ENCODE measurements around the gene GRIK1. TPM values are rescaled to one million over a fixed set of nuclear protein-coding genes. Genes with fewer than 3 reads are reported as not detected.

GRIK1 gene
- total RNA-seq, 3 donors from 2014 or later = not detected

- no peak overlapping the region for H3K4me3 Mint-ChIP-seq
Measured at GRCh38 chr21:29642551-29643245, 297.1 kb downstream of the GRIK1 start.

GRCh38 chr21:29641635-29642550 is 297.9 kb downstream of the GRIK1 start:
- Mint-ChIP-seq H3K9me3 (no peaks in the 10 kb centered on the region), H3K36me3 (ENCODE audit: insufficient read depth) (peaks cover 1% of the 10 kb centered on the region), H3K4me3 (no peak overlapping the region), H3K27me3 (ENCODE audit: low read depth) (no peaks in the 10 kb centered on the region), H3K4me1 (ENCODE audit: low read depth) (peaks cover 2% of the 10 kb centered on the region)
- DNase-seq (no peak), ATAC-seq (no peak)

More at GRCh38 chr21:29642551-29643245, 297.1 kb downstream of the GRIK1 start:
- ATAC-seq (no peak), DNase-seq (no peak)
- Mint-ChIP-seq H3K4me1 (ENCODE audit: low read depth) (peaks cover 2% of the 10 kb centered on the region), H3K36me3 (ENCODE audit: insufficient read depth) (peaks cover 1% of the 10 kb centered on the region), H3K27me3 (ENCODE audit: low read depth) (no peaks in the 10 kb centered on the region), H3K9me3 (no peaks in the 10 kb centered on the region)

DNA sequence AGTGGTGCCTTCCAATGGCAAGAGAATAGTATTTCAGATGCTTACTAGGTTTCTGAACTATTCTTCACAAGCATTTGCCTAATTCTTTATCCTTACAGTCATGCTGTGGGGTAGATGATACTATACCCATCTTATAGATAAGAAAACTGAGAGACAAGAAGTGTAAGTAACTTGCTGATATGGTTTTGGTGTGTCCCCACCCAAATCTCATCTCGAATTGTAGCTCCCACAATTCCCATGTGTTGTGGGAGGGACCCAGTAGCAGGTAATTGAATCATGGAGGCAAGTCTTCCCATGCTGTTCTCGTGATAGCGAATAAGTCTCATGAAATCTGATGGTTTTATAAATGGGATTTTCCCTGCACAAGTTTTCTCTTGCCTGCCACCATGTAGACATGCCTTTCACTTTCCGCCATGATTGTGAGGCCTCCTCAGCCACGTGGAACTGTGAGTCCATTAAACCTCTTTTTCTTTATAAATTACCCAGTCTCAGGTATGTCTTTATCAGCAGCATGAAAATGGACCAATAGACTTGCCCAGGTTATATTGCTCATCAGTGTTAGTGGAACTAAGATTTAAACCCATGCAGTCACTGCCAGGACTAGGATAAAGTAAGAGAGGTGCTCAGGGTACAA is 298.7 kb downstream of the GRIK1 start:
- Mint-ChIP-seq H3K9me3 (no peaks in the 10 kb centered on the region), H3K4me1 (ENCODE audit: low read depth) (peaks cover 2% of the 10 kb centered on the region), H3K27me3 (ENCODE audit: low read depth) (no peaks in the 10 kb centered on the region), H3K36me3 (ENCODE audit: insufficient read depth) (peaks cover 1% of the 10 kb centered on the region), H3K4me3 (no peak overlapping the region)
- DNase-seq (no peak), ATAC-seq (no peak)

DNA sequence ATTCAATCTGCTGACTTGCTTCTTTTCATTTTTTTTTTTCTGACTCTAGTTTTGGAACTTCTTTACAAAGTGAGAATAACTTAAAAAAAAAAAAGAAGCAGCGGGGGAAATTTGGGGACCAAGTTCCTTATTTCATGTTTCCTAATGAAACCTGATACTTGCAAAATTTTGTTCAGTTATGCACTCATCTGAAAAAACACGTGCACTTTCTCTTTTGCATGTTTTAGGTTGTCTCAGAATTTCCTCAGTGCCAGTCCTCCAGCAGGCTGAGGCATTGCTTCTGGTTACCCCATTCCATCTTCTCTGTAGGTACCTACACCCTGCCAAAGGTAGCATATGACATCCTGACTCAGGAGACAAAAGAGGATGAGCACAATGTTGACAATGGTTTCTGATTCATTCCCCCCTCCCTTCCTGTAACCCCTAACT is 299.7 kb downstream of the GRIK1 start:
- Mint-ChIP-seq H3K36me3 (ENCODE audit: insufficient read depth) (peaks cover 1% of the 10 kb centered on the region), H3K4me1 (ENCODE audit: low read depth) (peaks cover 2% of the 10 kb centered on the region), H3K9me3 (no peaks in the 10 kb centered on the region), H3K4me3 (no peak overlapping the region), H3K27me3 (ENCODE audit: low read depth) (no peaks in the 10 kb centered on the region)
- no peak for DNase-seq
- ATAC-seq = no peak

- H3K4me1 Mint-ChIP-seq (ENCODE audit: low read depth) = peaks cover 2% of the 10 kb centered on the region
- no peak for DNase-seq
- no peak for ATAC-seq
- H3K9me3 Mint-ChIP-seq = no peaks in the 10 kb centered on the region
- no peaks in the 10 kb centered on the region for H3K27me3 Mint-ChIP-seq (ENCODE audit: low read depth)
- peaks cover 1% of the 10 kb centered on the region for H3K36me3 Mint-ChIP-seq (ENCODE audit: insufficient read depth)
- H3K4me3 Mint-ChIP-seq = no peak overlapping the region
Measured at GRCh38 chr21:29639366-29640079, 300.3 kb downstream of the GRIK1 start.

DNA sequence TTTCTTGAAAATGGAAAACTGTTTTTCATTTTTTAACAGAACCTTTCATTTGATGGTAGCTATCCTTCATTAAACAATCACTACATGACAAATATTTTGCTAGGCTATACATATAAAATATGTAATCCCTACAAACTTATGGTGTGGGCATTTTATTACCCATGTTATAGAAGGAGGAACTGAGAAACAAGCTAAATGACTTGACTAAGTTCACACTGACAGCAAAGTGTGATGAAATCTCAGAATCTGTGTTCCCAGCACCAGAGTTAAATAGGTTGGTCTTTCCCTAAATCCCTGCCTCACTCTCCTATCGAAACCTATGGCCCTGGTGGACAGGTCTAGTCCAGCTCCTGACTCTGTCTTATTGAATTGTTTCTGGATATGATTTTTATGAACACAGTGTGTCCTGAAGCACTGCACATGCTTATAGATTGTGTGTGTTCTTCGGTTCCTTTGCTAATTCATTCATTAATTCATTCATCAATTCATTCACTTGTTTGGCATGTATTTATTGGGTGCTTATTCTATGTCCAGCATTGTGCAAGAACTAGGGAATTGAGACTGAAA is 301.0 kb downstream of the GRIK1 start:
- no peak for ATAC-seq
- no peak for DNase-seq
- H3K27me3 Mint-ChIP-seq (ENCODE audit: low read depth) = no peaks in the 10 kb centered on the region
- peaks cover 1% of the 10 kb centered on the region for H3K36me3 Mint-ChIP-seq (ENCODE audit: insufficient read depth)
- H3K4me1 Mint-ChIP-seq (ENCODE audit: low read depth) = peaks cover 2% of the 10 kb centered on the region
- H3K9me3 Mint-ChIP-seq = no peaks in the 10 kb centered on the region
- no peak overlapping the region for H3K4me3 Mint-ChIP-seq

DNA sequence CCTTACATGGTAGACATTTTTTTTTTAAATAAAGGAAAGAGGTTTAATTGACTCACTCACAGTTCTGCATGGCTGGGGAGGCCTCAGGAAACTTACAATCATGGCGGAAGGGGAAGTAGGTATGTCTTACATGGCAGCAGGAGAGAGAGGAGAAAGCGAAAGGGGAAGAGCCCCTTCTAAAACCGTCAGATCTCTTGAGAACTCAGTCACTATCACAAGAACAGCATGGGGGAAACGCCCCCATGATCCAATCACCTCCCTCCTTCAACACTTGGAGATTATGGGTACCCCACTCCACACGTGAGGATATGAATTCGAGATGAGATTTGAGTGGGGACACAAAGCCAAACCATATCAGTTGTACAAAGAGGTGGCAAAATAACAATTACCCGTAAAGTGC is 301.7 kb downstream of the GRIK1 start:
- Mint-ChIP-seq H3K4me1 (ENCODE audit: low read depth) (peaks cover 2% of the 10 kb centered on the region), H3K27me3 (ENCODE audit: low read depth) (no peaks in the 10 kb centered on the region), H3K36me3 (ENCODE audit: insufficient read depth) (peaks cover 1% of the 10 kb centered on the region), H3K9me3 (no peaks in the 10 kb centered on the region), H3K4me3 (no peak overlapping the region)
- DNase-seq = no peak
- ATAC-seq = no peak

DNA sequence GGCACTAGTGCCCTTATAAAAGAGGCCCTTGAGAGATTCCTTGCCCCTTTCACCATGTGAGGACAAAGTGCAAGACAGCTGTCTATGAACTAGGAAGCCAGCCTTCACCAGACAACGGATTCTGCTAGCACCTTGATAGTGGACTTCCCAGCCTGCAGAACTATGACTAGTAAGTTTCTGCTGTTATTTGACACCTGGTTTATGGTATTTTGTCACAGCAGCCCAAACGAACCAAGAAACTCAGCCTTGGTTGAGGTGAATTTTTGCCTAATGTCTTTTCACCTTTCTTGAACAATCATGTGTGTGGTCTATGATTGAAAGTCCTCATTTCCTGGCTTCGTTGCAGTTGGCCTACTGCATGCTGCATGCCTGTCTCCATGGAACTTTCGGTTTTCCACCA is 302.2 kb downstream of the GRIK1 start:
- H3K9me3 Mint-ChIP-seq = no peaks in the 10 kb centered on the region
- peaks cover 2% of the 10 kb centered on the region for H3K4me1 Mint-ChIP-seq (ENCODE audit: low read depth)
- H3K36me3 Mint-ChIP-seq (ENCODE audit: insufficient read depth) = peaks cover 1% of the 10 kb centered on the region
- H3K4me3 Mint-ChIP-seq = no peak overlapping the region
- H3K27me3 Mint-ChIP-seq (ENCODE audit: low read depth) = no peaks in the 10 kb centered on the region
- no peak for DNase-seq
- no peak for ATAC-seq

DNA sequence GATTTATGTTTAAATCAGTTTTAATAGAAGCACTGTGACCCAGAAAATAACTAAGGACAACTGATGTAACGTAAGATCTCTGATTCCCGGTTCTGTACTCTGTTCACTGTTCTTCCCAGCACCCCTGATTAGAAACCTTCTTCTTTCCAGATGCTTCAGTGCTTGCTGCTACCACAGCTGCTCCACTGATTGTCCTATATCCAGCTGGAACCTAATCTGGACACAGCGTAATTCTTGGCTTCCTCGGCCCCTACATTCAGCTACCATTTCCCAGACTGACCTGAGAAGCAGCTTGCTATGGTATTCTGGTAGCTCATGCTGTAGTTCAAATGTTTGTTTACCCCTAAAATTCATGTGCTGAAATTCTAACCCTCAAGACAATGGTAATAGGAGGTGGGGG is 302.7 kb downstream of the GRIK1 start:
- no peak for ATAC-seq
- Mint-ChIP-seq H3K4me3 (no peak overlapping the region), H3K4me1 (ENCODE audit: low read depth) (peaks cover 2% of the 10 kb centered on the region), H3K9me3 (no peaks in the 10 kb centered on the region), H3K36me3 (ENCODE audit: insufficient read depth) (peaks cover 1% of the 10 kb centered on the region), H3K27me3 (ENCODE audit: low read depth) (no peaks in the 10 kb centered on the region)
- DNase-seq = no peak

DNA sequence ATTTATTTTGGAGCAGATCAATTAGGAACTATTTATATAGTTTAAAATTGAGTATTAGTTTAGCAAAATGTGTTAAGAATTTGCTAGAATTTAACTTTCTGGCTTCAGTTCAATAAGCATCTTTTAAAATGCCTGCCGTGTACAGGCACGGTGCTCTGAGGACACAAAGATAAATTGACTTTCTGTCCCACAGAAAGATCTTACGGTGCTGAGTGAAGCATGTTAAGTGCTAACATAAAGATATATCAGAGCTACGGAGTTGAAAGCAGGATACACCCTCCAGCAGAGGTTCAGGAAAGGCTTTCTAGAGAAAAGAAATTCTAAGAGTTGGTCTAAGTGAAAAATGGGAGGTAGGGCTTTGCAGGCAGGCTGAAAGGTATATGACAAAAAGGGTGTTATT is 305.4 kb downstream of the GRIK1 start:
- no peak overlapping the region for H3K4me3 Mint-ChIP-seq
- no peak for DNase-seq
- no peaks in the 10 kb centered on the region for H3K4me1 Mint-ChIP-seq (ENCODE audit: low read depth)
- ATAC-seq = no peak
- no peaks in the 10 kb centered on the region for H3K27me3 Mint-ChIP-seq (ENCODE audit: low read depth)
- peaks cover 1% of the 10 kb centered on the region for H3K36me3 Mint-ChIP-seq (ENCODE audit: insufficient read depth)
- H3K9me3 Mint-ChIP-seq = no peaks in the 10 kb centered on the region

- no peak for DNase-seq
- no peaks in the 10 kb centered on the region for H3K9me3 Mint-ChIP-seq
Measured at GRCh38 chr21:29633756-29634155, 306.0 kb downstream of the GRIK1 start.

GRCh38 chr21:29630441-29630840 is 309.4 kb downstream of the GRIK1 start:
- DNase-seq = no peak
- no peak overlapping the region for H3K4me3 Mint-ChIP-seq
- H3K36me3 Mint-ChIP-seq (ENCODE audit: insufficient read depth) = no peaks in the 10 kb centered on the region
- no peaks in the 10 kb centered on the region for H3K9me3 Mint-ChIP-seq
- no peaks in the 10 kb centered on the region for H3K27me3 Mint-ChIP-seq (ENCODE audit: low read depth)
- H3K4me1 Mint-ChIP-seq (ENCODE audit: low read depth) = no peaks in the 10 kb centered on the region
- ATAC-seq = no peak

More at GRCh38 chr21:29633756-29634155, 306.0 kb downstream of the GRIK1 start:
- no peak for ATAC-seq
- no peaks in the 10 kb centered on the region for H3K4me1 Mint-ChIP-seq (ENCODE audit: low read depth)
- peaks cover 1% of the 10 kb centered on the region for H3K36me3 Mint-ChIP-seq (ENCODE audit: insufficient read depth)
- no peak overlapping the region for H3K4me3 Mint-ChIP-seq
- H3K27me3 Mint-ChIP-seq (ENCODE audit: low read depth) = no peaks in the 10 kb centered on the region

DNA sequence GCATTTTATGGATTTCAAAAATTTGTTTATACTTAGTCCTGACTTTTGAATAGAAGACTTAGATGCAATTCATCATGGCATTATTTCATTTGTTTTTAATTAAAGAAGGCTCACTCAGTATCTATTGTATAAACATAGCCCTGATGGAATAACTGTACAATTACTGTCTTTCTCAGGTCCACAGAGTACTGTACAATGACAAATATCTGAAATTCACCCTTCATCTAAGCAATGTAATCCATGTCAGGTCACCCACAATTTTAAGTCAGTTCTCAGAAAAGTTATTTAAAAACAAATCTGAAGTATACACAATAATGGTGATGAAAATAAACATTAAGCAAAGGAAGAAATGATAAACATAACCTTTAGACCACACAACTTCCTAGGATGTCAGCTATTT is 311.9 kb downstream of the GRIK1 start:
- Mint-ChIP-seq H3K27me3 (ENCODE audit: low read depth) (no peaks in the 10 kb centered on the region), H3K9me3 (peaks cover 3% of the 10 kb centered on the region), H3K4me1 (ENCODE audit: low read depth) (no peaks in the 10 kb centered on the region), H3K4me3 (no peak overlapping the region), H3K36me3 (ENCODE audit: insufficient read depth) (no peaks in the 10 kb centered on the region)
- ATAC-seq (no peak), DNase-seq (no peak)
